Measurements from ENCODE around the gene EGR2.

EGR2 gene

GRCh38 chr10:62816331-62817120 is at the start of gene EGR2:
TSS of gene EGR2 (minus strand) at chr10:62816366. CDS start at chr10:62816029, 337 bp downstream.
- DNase-seq (ENCODE audit: low spot score): peak; percentile 81

GRCh38 chr10:62862447-62862846 is 46.3 kb upstream of the EGR2 start:
- DNase-seq (ENCODE audit: low spot score): no peak

- no peak for DNase-seq (ENCODE audit: low spot score)
Measured at GRCh38 chr10:62861507-62861906, 45.3 kb upstream of the EGR2 start.

GRCh38 chr10:62860946-62861345 is 44.8 kb upstream of the EGR2 start:
- peak; percentile 53 for DNase-seq (ENCODE audit: low spot score)

- no peak for DNase-seq (ENCODE audit: low spot score)
Measured at GRCh38 chr10:62858364-62858763, 42.2 kb upstream of the EGR2 start.

- DNase-seq (ENCODE audit: low spot score): no peak
Measured at GRCh38 chr10:62856021-62856420, 39.9 kb upstream of the EGR2 start.

GRCh38 chr10:62853710-62854109 is 37.5 kb upstream of the EGR2 start:
- DNase-seq (ENCODE audit: low spot score): no peak

GRCh38 chr10:62852961-62853702 is 37.0 kb upstream of the EGR2 start:
- DNase-seq (ENCODE audit: low spot score): no peak

GRCh38 chr10:62851442-62851841 is 35.3 kb upstream of the EGR2 start:
- DNase-seq (ENCODE audit: low spot score): no peak

GRCh38 chr10:62850646-62851045 is 34.5 kb upstream of the EGR2 start:
- no peak for DNase-seq (ENCODE audit: low spot score)

GRCh38 chr10:62847433-62847832 is 31.3 kb upstream of the EGR2 start:
- no peak for DNase-seq (ENCODE audit: low spot score)

- peak; percentile 13 for DNase-seq (ENCODE audit: low spot score)
Measured at GRCh38 chr10:62844280-62845011, 28.3 kb upstream of the EGR2 start.

- DNase-seq (ENCODE audit: low spot score): no peak
Measured at GRCh38 chr10:62843600-62843999, 27.4 kb upstream of the EGR2 start.

GRCh38 chr10:62842983-62843382 is 26.8 kb upstream of the EGR2 start:
- DNase-seq (ENCODE audit: low spot score): no peak

- DNase-seq (ENCODE audit: low spot score): no peak
Measured at GRCh38 chr10:62839590-62839989, 23.4 kb upstream of the EGR2 start.

GRCh38 chr10:62831346-62831745 is 15.2 kb upstream of the EGR2 start:
- no peak for DNase-seq (ENCODE audit: low spot score)

- DNase-seq (ENCODE audit: low spot score): no peak
Measured at GRCh38 chr10:62830679-62831078, 14.5 kb upstream of the EGR2 start.

- DNase-seq (ENCODE audit: low spot score): no peak
Measured at GRCh38 chr10:62829622-62830021, 13.5 kb upstream of the EGR2 start.

GRCh38 chr10:62826273-62826672 is 10.1 kb upstream of the EGR2 start:
- no peak for DNase-seq (ENCODE audit: low spot score)

GRCh38 chr10:62820586-62820985 is 4.4 kb upstream of the EGR2 start:
- DNase-seq (ENCODE audit: low spot score): no peak

- DNase-seq (ENCODE audit: low spot score): no peak
Measured at GRCh38 chr10:62819141-62819920, 3.2 kb upstream of the EGR2 start.

GRCh38 chr10:62818426-62819011 is 2.4 kb upstream of the EGR2 start:
- no peak for DNase-seq (ENCODE audit: low spot score)

Data from COLO829 (cell line).